H9 (cell line): ENCODE data around the gene C19orf81. TPM values are rescaled to one million over a fixed set of nuclear protein-coding genes. Genes with fewer than 3 reads are reported as not detected.

Experiments used
- DNase-seq: peaks from one replicate; pipeline ENCODE4 v3.0.0-alpha.2; 2017
- H2AFZ ChIP-seq: one replicate; pipeline ENCODE4 v1.6.1; 2013; ENCODE audit warnings: mild to moderate bottlenecking, low read length, control low read depth, moderate library complexity
- H2AK5ac ChIP-seq: 2 replicates; pipeline ENCODE4 v1.6.1; 2013; ENCODE audit warnings: low read length, control low read depth, mixed read lengths; ENCODE audit not compliant: insufficient read length
- H2BK120ac ChIP-seq: one replicate; pipeline ENCODE4 v1.6.1; 2013; ENCODE audit warnings: low read depth, mild to moderate bottlenecking, low read length, control low read depth, inconsistent platforms; ENCODE audit not compliant: poor library complexity, severe bottlenecking
- H2BK12ac ChIP-seq: 2 replicates; pipeline ENCODE4 v1.6.1; 2013; ENCODE audit warnings: low read length, control low read depth, mixed read lengths, low read depth; ENCODE audit not compliant: insufficient read length
- H2BK15ac ChIP-seq: 2 replicates; pipeline ENCODE4 v1.6.1; 2013; ENCODE audit warnings: low read depth, low read length, control low read depth
- H2BK20ac ChIP-seq: one replicate; pipeline ENCODE4 v1.6.1; 2013; ENCODE audit warnings: low read depth, mild to moderate bottlenecking, low read length, control low read depth, inconsistent platforms; ENCODE audit not compliant: poor library complexity, severe bottlenecking
- H2BK5ac ChIP-seq: 2 replicates; pipeline ENCODE4 v1.6.1; 2013; ENCODE audit warnings: low read length, control low read depth, mixed read lengths; ENCODE audit not compliant: insufficient read length
- H3K14ac ChIP-seq: 2 replicates; pipeline ENCODE4 v1.6.1; 2013; ENCODE audit warnings: low read length, control low read depth; ENCODE audit not compliant: insufficient read depth
- H3K18ac ChIP-seq: 2 replicates; pipeline ENCODE4 v1.6.1; 2013; ENCODE audit warnings: low read depth, mild to moderate bottlenecking, mixed read lengths, low read length, control low read depth; ENCODE audit not compliant: insufficient read length
- H3K23ac ChIP-seq: 2 replicates; pipeline ENCODE4 v1.6.1; 2013; ENCODE audit warnings: low read length, control low read depth, mixed read lengths, low read depth; ENCODE audit not compliant: insufficient read length
- H3K23me2 ChIP-seq: 2 replicates; pipeline ENCODE4 v1.6.1; 2013; ENCODE audit warnings: low read depth, mild to moderate bottlenecking, mixed read lengths, low read length, control low read depth; ENCODE audit not compliant: insufficient read length, poor library complexity, severe bottlenecking
- H3K27ac ChIP-seq: 2 replicates; pipeline ENCODE4 v1.5.1; 2013; ENCODE audit warnings: low read length, control low read depth, mixed read lengths, low read depth; ENCODE audit not compliant: insufficient read length
- H3K27me3 ChIP-seq: 2 replicates; pipeline ENCODE4 v1.6.1; 2013; ENCODE audit warnings: low read length, control low read depth, inconsistent platforms; ENCODE audit not compliant: insufficient read depth
- H3K4ac ChIP-seq: 2 replicates; pipeline ENCODE4 v1.6.1; 2013; ENCODE audit warnings: low read depth, mild to moderate bottlenecking, control low read depth, inconsistent platforms, low read length, moderate library complexity
- H3K4me1 ChIP-seq: 2 replicates; pipeline ENCODE4 v1.6.1; 2013; ENCODE audit warnings: low read length, control low read depth, inconsistent platforms; ENCODE audit not compliant: insufficient read depth
- H3K4me2 ChIP-seq: 2 replicates; pipeline ENCODE4 v1.6.1; 2013; ENCODE audit warnings: low read length, control low read depth, mixed read lengths; ENCODE audit not compliant: insufficient read length, insufficient read depth
- H3K56ac ChIP-seq: 2 replicates; pipeline ENCODE4 v1.6.1; 2013; ENCODE audit warnings: low read depth, mild to moderate bottlenecking, mixed read lengths, low read length, control low read depth; ENCODE audit not compliant: insufficient read length
- H3K79me1 ChIP-seq: 2 replicates; pipeline ENCODE4 v1.6.1; 2013; ENCODE audit warnings: low read depth, mild to moderate bottlenecking, moderate library complexity, low read length, control low read depth, inconsistent platforms; ENCODE audit not compliant: insufficient read depth, poor library complexity, severe bottlenecking
- H3K79me2 ChIP-seq: 2 replicates; pipeline ENCODE4 v1.6.1; 2013; ENCODE audit warnings: low read length, control low read depth, inconsistent platforms; ENCODE audit not compliant: insufficient read depth
- H3K9ac ChIP-seq: 2 replicates; pipeline ENCODE4 v1.6.1; 2013; ENCODE audit warnings: low read length, control low read depth, mixed read lengths; ENCODE audit not compliant: insufficient read length; ENCODE audit errors: extremely low read depth
- H3K9me3 ChIP-seq: one replicate; pipeline ENCODE4 v1.6.1; 2013; ENCODE audit warnings: low read depth, low read length, inconsistent platforms; ENCODE audit not compliant: control insufficient read depth
- H3T11ph ChIP-seq: one replicate; pipeline ENCODE4 v1.6.1; 2013; ENCODE audit warnings: mild to moderate bottlenecking, low read length, control low read depth, inconsistent platforms
- H4K20me1 ChIP-seq: one replicate; pipeline ENCODE4 v1.6.1; 2013; ENCODE audit not compliant: control insufficient read depth, insufficient read length, insufficient read depth
- H4K5ac ChIP-seq: 2 replicates; pipeline ENCODE4 v1.6.1; 2013; ENCODE audit warnings: low read depth, mild to moderate bottlenecking, mixed read lengths, low read length, control low read depth; ENCODE audit not compliant: insufficient read length
- H4K8ac ChIP-seq: replicated peaks from 2 replicates; pipeline ENCODE4 v1.6.1; 2013; ENCODE audit warnings: low read length, control low read depth, mixed read lengths, low read depth; ENCODE audit not compliant: insufficient read length
- H4K91ac ChIP-seq: 2 replicates; pipeline ENCODE4 v1.6.1; 2013; ENCODE audit warnings: low read depth, mild to moderate bottlenecking, moderate library complexity, mixed read lengths, low read length, control low read depth; ENCODE audit not compliant: insufficient read length
- H3K27ac Mint-ChIP-seq, 3 experiments: 2 replicates in 2 of 3; 3 replicates in 1 of 3; pipeline ENCODE4 v1.8.0; 2020 to 2021; ENCODE audit warnings: mixed read lengths in 3 of 3, mild to moderate bottlenecking in 1 of 3, moderate library complexity in 1 of 3
- H3K27me3 Mint-ChIP-seq: 2 replicates; pipeline ENCODE4 v1.8.0; 2021; ENCODE audit warnings: low read depth, mild to moderate bottlenecking, moderate library complexity, mixed read lengths
- H3K36me3 Mint-ChIP-seq, 3 experiments: 2 replicates in 2 of 3; 3 replicates in 1 of 3; pipeline ENCODE4 v1.8.0; 2020 to 2021; ENCODE audit warnings: low read depth in 3 of 3, mixed read lengths in 3 of 3; ENCODE audit not compliant: insufficient read depth in 1 of 3
- H3K4me1 Mint-ChIP-seq, 2 experiments: 2 replicates each; pipeline ENCODE4 v1.8.0; 2020; ENCODE audit warnings: mixed read lengths in 2 of 2
- H3K4me3 Mint-ChIP-seq, 2 experiments: 2 replicates in 1 of 2; 3 replicates in 1 of 2; pipeline ENCODE4 v1.8.0; 2020 to 2021; ENCODE audit warnings: mild to moderate bottlenecking in 2 of 2, mixed read lengths in 2 of 2, moderate library complexity in 1 of 2
- H3K9me3 Mint-ChIP-seq, 2 experiments: 2 replicates in 1 of 2; 3 replicates in 1 of 2; pipeline ENCODE4 v1.8.0; 2020; ENCODE audit warnings: mild to moderate bottlenecking in 2 of 2, mixed read lengths in 2 of 2, moderate library complexity in 1 of 2
- CTCF ChIP-seq: fragments of 200-600 bp; sonication (generic); conservative IDR thresholded peaks from 3 replicates; pipeline ENCODE4 v1.8.0; 2021; ENCODE audit warnings: antibody characterized with exemption, mild to moderate bottlenecking
- WGBS: extraction: QIAGEN DNeasy Blood & Tissue Kit; methylation state at CpG from one replicate; pipeline ENCODE4 v1.1.7; 2013; ENCODE audit warnings: missing lambda C conversion rate, low lambda C conversion rate, mixed read lengths; ENCODE audit not compliant: insufficient read length; ENCODE audit errors: extremely low coverage; 5-methylcytosine and 5-hydroxymethylcytosine counted together
- total RNA-seq: library from RNA; stranded (reverse); gene quantifications from 2 replicates; pipeline ENCODE4 v1.2.1, GENCODE V29; 2021

The C19orf81 gene
- total RNA-seq, 1 experiment from 2014 or later: 11.0 TPM

GRCh38 chr19:50626011-50626410, 23.2 kb upstream of the C19orf81 start:
- Histone ChIP-seq H4K91ac (no peak overlapping the region), H3K79me1 (no peaks in the 10 kb centered on the region), H4K20me1 (no peaks in the 10 kb centered on the region), H3K4ac (no peak overlapping the region), H3K9ac (no peak overlapping the region), H3K4me2 (no peak overlapping the region), H4K8ac (no peak overlapping the region), H3K79me2 (no peaks in the 10 kb centered on the region), H2BK5ac (no peak overlapping the region), H3K23ac (no peak overlapping the region), H3K9me3 (no peaks in the 10 kb centered on the region), H2BK15ac (no peak overlapping the region), H2BK20ac (no peak overlapping the region), H2BK120ac (no peak overlapping the region), H3K56ac (no peak overlapping the region), H3K14ac (no peak overlapping the region), H2AFZ (no peak overlapping the region), H2BK12ac (no peak overlapping the region), H3T11ph (no peak overlapping the region), H3K18ac (no peak overlapping the region), H4K5ac (no peak overlapping the region), H3K27ac (no peak overlapping the region), H2AK5ac (no peak overlapping the region), H3K4me1 (no peaks in the 10 kb centered on the region), H3K23me2 (no peaks in the 10 kb centered on the region), H3K27me3 (no peaks in the 10 kb centered on the region)
- Mint-ChIP-seq H3K36me3 (no peaks in the 10 kb centered on the region; a peak in 1 of 7 replicates), H3K9me3 (no peaks in the 10 kb centered on the region), H3K4me3 (no peak overlapping the region; a peak in 1 of 5 replicates), H3K4me1 (peaks cover 0 to 6% of the 10 kb centered on the region in 2 experiments; a peak in 1 of 4 replicates), H3K27me3 (peaks cover 24% of the 10 kb centered on the region), H3K27ac (no peak overlapping the region; a peak in 1 of 7 replicates)
- no CpG with 5 or more reads among the region's 4 CpGs for WGBS
- no peak for TF ChIP-seq CTCF
- DNase-seq: no peak
